Effector memory CD4-positive, alpha-beta T cell (primary cell): ENCODE results near the gene GTF2A1.
"Not testable (repeated sequence)": the region's sequence is repeated elsewhere in the genome, so short reads cannot be mapped to it uniquely, and the experiment has no call there.

Source experiments
- DNase-seq, 3 donors: peaks; one replicate each; pipeline ENCODE4 v3.0.0-alpha.2; 2020
- H3K27ac ChIP-seq: 2 replicates; pipeline ENCODE4 v1.7.0; 2013; ENCODE audit warnings: mild to moderate bottlenecking, low read length, moderate library complexity; ENCODE audit not compliant: insufficient read depth, poor library complexity, severe bottlenecking
- H3K27me3 ChIP-seq: replicated peaks from 2 replicates; pipeline ENCODE4 v1.7.0; 2013; ENCODE audit warnings: mild to moderate bottlenecking, low read length; ENCODE audit not compliant: insufficient read depth, control insufficient read depth, poor library complexity, severe bottlenecking
- H3K36me3 ChIP-seq: 2 replicates; pipeline ENCODE4 v1.7.0; 2013; ENCODE audit warnings: mild to moderate bottlenecking, low read length, moderate library complexity; ENCODE audit not compliant: control insufficient read depth, insufficient read depth
- H3K4me1 ChIP-seq: 2 replicates; pipeline ENCODE4 v1.7.0; 2013; ENCODE audit warnings: low read length, mild to moderate bottlenecking; ENCODE audit not compliant: control insufficient read depth, insufficient read depth, poor library complexity, severe bottlenecking
- H3K4me3 ChIP-seq: 2 replicates; pipeline ENCODE4 v1.7.0; 2013; ENCODE audit warnings: low read length, low read depth, mild to moderate bottlenecking; ENCODE audit not compliant: insufficient read depth, poor library complexity, severe bottlenecking
- H3K9me3 ChIP-seq: 2 replicates; pipeline ENCODE4 v1.7.0; 2013; ENCODE audit warnings: mild to moderate bottlenecking, low read length, moderate library complexity; ENCODE audit not compliant: control insufficient read depth

GTF2A1 gene

GRCh38 chr14:81234278-81234677 lies 13.5 kb upstream of the GTF2A1 start:
- DNase-seq, result no peak
- H3K27me3 ChIP-seq, result no peaks in the 10 kb centered on the region
- no peaks in the 10 kb centered on the region for H3K9me3 ChIP-seq
- H3K36me3 ChIP-seq, result no peaks in the 10 kb centered on the region
- no peak overlapping the region for H3K4me3 ChIP-seq
- no peaks in the 10 kb centered on the region for H3K4me1 ChIP-seq
- no peak overlapping the region for H3K27ac ChIP-seq

GRCh38 chr14:81233615-81234014 lies 12.9 kb upstream of the GTF2A1 start:
- DNase-seq, result no peak
- no peak overlapping the region for H3K27ac ChIP-seq
- H3K27me3 ChIP-seq, result no peaks in the 10 kb centered on the region
- no peaks in the 10 kb centered on the region for H3K36me3 ChIP-seq
- H3K4me1 ChIP-seq, result no peaks in the 10 kb centered on the region
- no peak overlapping the region for H3K4me3 ChIP-seq
- no peaks in the 10 kb centered on the region for H3K9me3 ChIP-seq

GRCh38 chr14:81231540-81231939 lies 10.8 kb upstream of the GTF2A1 start:
- H3K4me3 ChIP-seq, result no peak overlapping the region
- H3K9me3 ChIP-seq, result no peaks in the 10 kb centered on the region
- no peaks in the 10 kb centered on the region for H3K36me3 ChIP-seq
- H3K4me1 ChIP-seq, result no peaks in the 10 kb centered on the region
- H3K27ac ChIP-seq, result no peak overlapping the region
- H3K27me3 ChIP-seq, result no peaks in the 10 kb centered on the region
- no peak for DNase-seq

- Histone ChIP-seq H3K9me3 (no peaks in the 10 kb centered on the region), H3K27me3 (no peaks in the 10 kb centered on the region), H3K4me1 (no peaks in the 10 kb centered on the region), H3K36me3 (no peaks in the 10 kb centered on the region), H3K27ac (no peak overlapping the region), H3K4me3 (no peak overlapping the region)
- no peak for DNase-seq
Measured at GRCh38 chr14:81224222-81224621, 3.5 kb upstream of the GTF2A1 start.

GRCh38 chr14:81223788-81224187 lies 3.0 kb upstream of the GTF2A1 start:
- H3K36me3 ChIP-seq, DNase-seq, H3K4me3 ChIP-seq, H3K4me1 ChIP-seq, H3K9me3 ChIP-seq, H3K27ac ChIP-seq, H3K27me3 ChIP-seq: not testable (repeated sequence)

- Histone ChIP-seq H3K9me3 (no peaks in the 10 kb centered on the region), H3K27me3 (no peaks in the 10 kb centered on the region), H3K36me3 (no peaks in the 10 kb centered on the region), H3K4me3 (no peak overlapping the region), H3K4me1 (peaks cover 10% of the 10 kb centered on the region), H3K27ac (no peak overlapping the region)
- DNase-seq, result no peak
Measured at GRCh38 chr14:81222691-81223090, 1.9 kb upstream of the GTF2A1 start.

GRCh38 chr14:81222126-81222525 lies 1.4 kb upstream of the GTF2A1 start:
- H3K4me1 ChIP-seq, result peaks cover 10% of the 10 kb centered on the region
- H3K4me3 ChIP-seq, result no peak overlapping the region
- H3K36me3 ChIP-seq, result no peaks in the 10 kb centered on the region
- no peak overlapping the region for H3K27ac ChIP-seq
- no peak for DNase-seq
- no peaks in the 10 kb centered on the region for H3K9me3 ChIP-seq
- H3K27me3 ChIP-seq, result no peaks in the 10 kb centered on the region

- no peak for DNase-seq
- Histone ChIP-seq H3K36me3 (no peaks in the 10 kb centered on the region), H3K4me1 (peaks cover 10% of the 10 kb centered on the region), H3K27ac (peak overlapping the region; percentile 94), H3K27me3 (no peaks in the 10 kb centered on the region), H3K9me3 (no peaks in the 10 kb centered on the region), H3K4me3 (peak overlapping the region; percentile 99)
Measured at GRCh38 chr14:81221579-81222102, 882 bp upstream of the GTF2A1 start.

GRCh38 chr14:81220580-81220829 lies 254 bp downstream of the GTF2A1 start:
- Histone ChIP-seq H3K27me3 (no peaks in the 10 kb centered on the region), H3K4me1 (peaks cover 14% of the 10 kb centered on the region), H3K36me3 (peaks cover 7% of the 10 kb centered on the region), H3K4me3 (peak overlapping the region; percentile 99), H3K9me3 (no peaks in the 10 kb centered on the region), H3K27ac (peak overlapping the region; percentile 94)
- DNase-seq, result no peak

- Histone ChIP-seq H3K4me3 (peak overlapping the region; percentile 99), H3K4me1 (peaks cover 14% of the 10 kb centered on the region), H3K27ac (peak overlapping the region; percentile 94), H3K9me3 (no peaks in the 10 kb centered on the region), H3K27me3 (no peaks in the 10 kb centered on the region), H3K36me3 (peaks cover 12% of the 10 kb centered on the region)
- DNase-seq, result peak; percentile 18 to 26 (median 22)
Measured at GRCh38 chr14:81219759-81220579, 790 bp downstream of the GTF2A1 start.
